Loucy (cell line): Measurements from ENCODE around the gene MMAB.

ENCODE experiments used
- EZH2phosphoT487 ChIP-seq: fragments of 200-600 bp; IDR thresholded peaks from 2 replicates; pipeline ENCODE4 v1.6.1; 2018; ENCODE audit warnings: antibody characterized with exemption, mild to moderate bottlenecking, moderate library complexity, borderline replicate concordance
- TF ChIP-seq, protein P1 (sequence below): fragments of 200-600 bp; sonication (generic); conservative IDR thresholded peaks from 2 replicates; pipeline ENCODE4 v1.5.1; 2014; ENCODE audit warnings: mild to moderate bottlenecking, antibody characterized with exemption, low read length

- TF ChIP-seq, protein P1, sequence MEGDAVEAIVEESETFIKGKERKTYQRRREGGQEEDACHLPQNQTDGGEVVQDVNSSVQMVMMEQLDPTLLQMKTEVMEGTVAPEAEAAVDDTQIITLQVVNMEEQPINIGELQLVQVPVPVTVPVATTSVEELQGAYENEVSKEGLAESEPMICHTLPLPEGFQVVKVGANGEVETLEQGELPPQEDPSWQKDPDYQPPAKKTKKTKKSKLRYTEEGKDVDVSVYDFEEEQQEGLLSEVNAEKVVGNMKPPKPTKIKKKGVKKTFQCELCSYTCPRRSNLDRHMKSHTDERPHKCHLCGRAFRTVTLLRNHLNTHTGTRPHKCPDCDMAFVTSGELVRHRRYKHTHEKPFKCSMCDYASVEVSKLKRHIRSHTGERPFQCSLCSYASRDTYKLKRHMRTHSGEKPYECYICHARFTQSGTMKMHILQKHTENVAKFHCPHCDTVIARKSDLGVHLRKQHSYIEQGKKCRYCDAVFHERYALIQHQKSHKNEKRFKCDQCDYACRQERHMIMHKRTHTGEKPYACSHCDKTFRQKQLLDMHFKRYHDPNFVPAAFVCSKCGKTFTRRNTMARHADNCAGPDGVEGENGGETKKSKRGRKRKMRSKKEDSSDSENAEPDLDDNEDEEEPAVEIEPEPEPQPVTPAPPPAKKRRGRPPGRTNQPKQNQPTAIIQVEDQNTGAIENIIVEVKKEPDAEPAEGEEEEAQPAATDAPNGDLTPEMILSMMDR = no peak
- no peak for TF ChIP-seq EZH2phosphoT487
Measured at GRCh38 chr12:109561711-109562030, 11.6 kb downstream of the MMAB start.
